OCI-LY3 (cell line): Measurements from ENCODE around the gene TTI1.

ENCODE experiments used
- H2AFZ ChIP-seq: fragments of 200-600, 300-600 bp; shearing (Covaris generic); 2 replicates; pipeline ENCODE4 v1.6.0; 2014; ENCODE audit warnings: antibody characterized with exemption, low read depth, low read length
- H3K27ac ChIP-seq: fragments of 200-600, 300-600 bp; sonication (generic); 2 replicates; pipeline ENCODE4 v1.5.1; 2014; ENCODE audit warnings: mild to moderate bottlenecking, low read length, moderate library complexity, mixed read lengths
- H3K27me3 ChIP-seq: fragments of 200-600, 300-600 bp; sonication (generic); 2 replicates; pipeline ENCODE4 v1.6.1; 2014; ENCODE audit warnings: low read depth, low read length, mixed read lengths
- H3K36me3 ChIP-seq: fragments of 200-600, 300-600 bp; sonication (generic); replicated peaks from 2 replicates; pipeline ENCODE3; 2014; ENCODE audit warnings: low read depth, low read length, mixed read lengths
- H3K4me1 ChIP-seq: fragments of 300-600, 200-600 bp; sonication (generic); 2 replicates; pipeline ENCODE4 v1.6.1; 2014; ENCODE audit warnings: low read length, mixed read lengths
- H3K4me2 ChIP-seq: fragments of 200-600, 300-600 bp; sonication (generic); 2 replicates; pipeline ENCODE4 v1.6.1; 2014; ENCODE audit warnings: low read length, mixed read lengths
- H3K4me3 ChIP-seq: fragments of 300-600, 200-600 bp; sonication (generic); 2 replicates; pipeline ENCODE4 v1.5.1; 2014; ENCODE audit warnings: antibody characterized with exemption, mild to moderate bottlenecking, low read length, moderate library complexity
- H3K79me2 ChIP-seq: fragments of 300-600, 200-600 bp; shearing (Covaris generic); 2 replicates; pipeline ENCODE4 v1.6.1; 2014; ENCODE audit warnings: mild to moderate bottlenecking, low read length, mixed read lengths
- H3K9ac ChIP-seq: fragments of 300-600, 200-600 bp; shearing (Covaris generic); 2 replicates; pipeline ENCODE4 v1.6.0; 2014; ENCODE audit warnings: mild to moderate bottlenecking, low read length, moderate library complexity
- H3K9me3 ChIP-seq: fragments of 200-600, 300-600 bp; shearing (Covaris generic); 2 replicates; pipeline ENCODE4 v1.6.1; 2014; ENCODE audit warnings: low read length, mixed read lengths; ENCODE audit not compliant: insufficient read depth
- H4K20me1 ChIP-seq: fragments of 200-600, 300-600 bp; sonication (generic); 2 replicates; pipeline ENCODE4 v1.6.1; 2016; ENCODE audit warnings: low read length, mixed read lengths; ENCODE audit not compliant: insufficient read depth
- CTCF ChIP-seq: fragments of 200-600, 300-600 bp; sonication (generic); IDR thresholded peaks from 2 replicates; pipeline ENCODE4 v1.5.1; 2014; ENCODE audit warnings: antibody characterized with exemption, low read length, low read depth
- EZH2phosphoT487 ChIP-seq: fragments of 200-600 bp; shearing (Covaris generic); IDR thresholded peaks from 2 replicates; pipeline ENCODE4 v1.6.1; 2018; ENCODE audit warnings: antibody characterized with exemption, mixed run types, low read depth

TTI1 gene

GRCh38 chr20:38072898-38073297 is 39.6 kb upstream of the TTI1 start:
- no peaks in the 10 kb centered on the region for H4K20me1 ChIP-seq
- peaks cover 32% of the 10 kb centered on the region for H3K79me2 ChIP-seq
- TF ChIP-seq EZH2phosphoT487 (no peak), CTCF (no peak)
- peaks cover 55% of the 10 kb centered on the region for H3K4me1 ChIP-seq
- peak overlapping the region; percentile 63 for H3K4me2 ChIP-seq
- peak overlapping the region; percentile 91 for H3K27ac ChIP-seq
- H3K27me3 ChIP-seq, result no peaks in the 10 kb centered on the region
- H3K9me3 ChIP-seq, result peaks cover 3% of the 10 kb centered on the region; the same call in 1 of the 2 replicates
- peak overlapping the region; percentile 78 for H3K9ac ChIP-seq
- no peak overlapping the region for H2AFZ ChIP-seq
- peaks cover 69% of the 10 kb centered on the region for H3K36me3 ChIP-seq
- H3K4me3 ChIP-seq, result no peak overlapping the region

GRCh38 chr20:38067717-38068365 is 34.6 kb upstream of the TTI1 start:
- H3K9me3 ChIP-seq, result peaks cover 3% of the 10 kb centered on the region; the same call in 1 of the 2 replicates
- peaks cover 21% of the 10 kb centered on the region for H3K4me1 ChIP-seq
- H3K27ac ChIP-seq, result no peak overlapping the region
- H3K4me3 ChIP-seq, result no peak overlapping the region
- H3K4me2 ChIP-seq, result no peak overlapping the region
- TF ChIP-seq CTCF, result no peak
- no peak for TF ChIP-seq EZH2phosphoT487
- H3K36me3 ChIP-seq, result peaks cover 88% of the 10 kb centered on the region
- H4K20me1 ChIP-seq, result no peaks in the 10 kb centered on the region
- H3K9ac ChIP-seq, result no peak overlapping the region
- H3K27me3 ChIP-seq, result no peaks in the 10 kb centered on the region
- 0 out of 2 replicates have a peak, but pooled peaks cover 2% of the 10 kb centered on the region for H3K79me2 ChIP-seq
- no peak overlapping the region for H2AFZ ChIP-seq

- Histone ChIP-seq H3K27me3 (no peaks in the 10 kb centered on the region), H3K4me1 (peaks cover 24% of the 10 kb centered on the region), H3K79me2 (peaks cover 6% of the 10 kb centered on the region; the same call in 1 of the 2 replicates), H3K27ac (no peak overlapping the region), H3K4me2 (no peak overlapping the region), H3K4me3 (no peak overlapping the region), H2AFZ (no peak overlapping the region), H3K9me3 (peaks cover 3% of the 10 kb centered on the region; the same call in 1 of the 2 replicates), H3K9ac (no peak overlapping the region), H3K36me3 (peaks cover 88% of the 10 kb centered on the region), H4K20me1 (no peaks in the 10 kb centered on the region)
- TF ChIP-seq EZH2phosphoT487 (no peak), CTCF (no peak)
These were observed 33.9 kb upstream of the TTI1 start for GRCh38 chr20:38066969-38067716.

GRCh38 chr20:38065764-38066375 is 32.6 kb upstream of the TTI1 start:
- Histone ChIP-seq H3K4me2 (no peak overlapping the region), H3K36me3 (peaks cover 85% of the 10 kb centered on the region), H3K27ac (no peak overlapping the region)

More at GRCh38 chr20:38065764-38066375, 32.6 kb upstream of the TTI1 start:
- no peak overlapping the region for H2AFZ ChIP-seq
- no peaks in the 10 kb centered on the region for H3K27me3 ChIP-seq
- H4K20me1 ChIP-seq, result no peaks in the 10 kb centered on the region
- TF ChIP-seq EZH2phosphoT487 (no peak), CTCF (no peak)
- peaks cover 14% of the 10 kb centered on the region for H3K79me2 ChIP-seq
- no peak overlapping the region for H3K9ac ChIP-seq
- no peaks in the 10 kb centered on the region for H3K9me3 ChIP-seq
- peaks cover 37% of the 10 kb centered on the region for H3K4me1 ChIP-seq
- no peak overlapping the region for H3K4me3 ChIP-seq
